ENCODE results near the gene GNPDA1.

Gene GNPDA1

GRCh38 chr5:141954194-141954593 lies 58.6 kb downstream of the GNPDA1 start:
- DNase-seq (ENCODE audit: low spot score): no peak

GRCh38 chr5:141952020-141952419 lies 60.8 kb downstream of the GNPDA1 start:
- no peak for DNase-seq (ENCODE audit: low spot score)

- peak; percentile 67 for DNase-seq (ENCODE audit: low spot score)
Observed at GRCh38 chr5:141951332-141951781, 61.5 kb downstream of the GNPDA1 start.
